ENCODE results near the gene TXNDC11. TPM values are rescaled to one million over a fixed set of nuclear protein-coding genes. Genes with fewer than 3 reads are reported as not detected.

Gene TXNDC11, protein sequence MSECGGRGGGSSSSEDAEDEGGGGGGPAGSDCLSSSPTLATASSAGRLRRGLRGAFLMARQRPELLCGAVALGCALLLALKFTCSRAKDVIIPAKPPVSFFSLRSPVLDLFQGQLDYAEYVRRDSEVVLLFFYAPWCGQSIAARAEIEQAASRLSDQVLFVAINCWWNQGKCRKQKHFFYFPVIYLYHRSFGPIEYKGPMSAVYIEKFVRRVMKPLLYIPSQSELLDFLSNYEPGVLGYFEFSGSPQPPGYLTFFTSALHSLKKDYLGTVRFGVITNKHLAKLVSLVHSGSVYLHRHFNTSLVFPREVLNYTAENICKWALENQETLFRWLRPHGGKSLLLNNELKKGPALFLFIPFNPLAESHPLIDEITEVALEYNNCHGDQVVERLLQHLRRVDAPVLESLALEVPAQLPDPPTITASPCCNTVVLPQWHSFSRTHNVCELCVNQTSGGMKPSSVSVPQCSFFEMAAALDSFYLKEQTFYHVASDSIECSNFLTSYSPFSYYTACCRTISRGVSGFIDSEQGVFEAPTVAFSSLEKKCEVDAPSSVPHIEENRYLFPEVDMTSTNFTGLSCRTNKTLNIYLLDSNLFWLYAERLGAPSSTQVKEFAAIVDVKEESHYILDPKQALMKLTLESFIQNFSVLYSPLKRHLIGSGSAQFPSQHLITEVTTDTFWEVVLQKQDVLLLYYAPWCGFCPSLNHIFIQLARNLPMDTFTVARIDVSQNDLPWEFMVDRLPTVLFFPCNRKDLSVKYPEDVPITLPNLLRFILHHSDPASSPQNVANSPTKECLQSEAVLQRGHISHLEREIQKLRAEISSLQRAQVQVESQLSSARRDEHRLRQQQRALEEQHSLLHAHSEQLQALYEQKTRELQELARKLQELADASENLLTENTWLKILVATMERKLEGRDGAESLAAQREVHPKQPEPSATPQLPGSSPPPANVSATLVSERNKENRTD
- total RNA-seq: 32.2 and 36.6 TPM in 2 replicates

DNA sequence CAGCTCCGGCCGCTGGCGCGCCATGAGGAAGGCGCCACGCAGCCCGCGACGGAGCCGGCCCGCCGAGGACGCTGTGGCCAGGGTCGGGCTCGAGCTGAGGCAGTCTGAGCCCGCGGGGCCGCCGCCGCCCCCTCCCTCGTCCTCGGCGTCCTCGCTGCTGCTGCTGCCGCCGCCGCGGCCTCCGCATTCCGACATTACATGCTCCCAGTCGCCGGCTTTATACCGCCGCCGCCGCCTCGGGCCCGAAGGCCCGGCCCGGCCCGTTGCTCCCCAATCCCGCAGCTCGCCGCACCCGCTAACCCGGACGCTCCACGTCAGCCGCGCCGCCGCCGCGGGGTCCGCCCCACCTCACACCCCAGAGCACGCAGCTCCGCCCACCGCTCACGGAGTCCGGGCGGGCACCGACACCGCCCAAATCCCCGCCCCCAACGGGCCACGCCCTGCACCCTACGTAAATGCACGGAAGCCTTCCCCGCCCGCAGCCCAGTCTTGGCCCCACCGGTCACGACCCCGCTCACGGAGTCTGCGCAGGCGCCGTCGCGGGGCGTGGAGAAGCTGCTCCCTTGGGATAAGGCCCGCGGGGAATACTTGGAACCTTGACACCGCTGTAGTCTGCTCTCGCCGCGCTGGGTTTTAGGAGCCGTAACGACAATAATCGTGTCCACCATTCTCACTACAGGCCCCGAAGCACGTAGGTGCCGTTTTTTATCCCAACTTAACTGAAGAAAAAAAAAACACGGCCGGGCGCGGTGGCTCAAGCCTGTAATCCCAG lies at the start of gene TXNDC11:
Gene TXNDC11 (minus strand): TSS at position 322 of the 772 bp plus-strand sequence. CDS start 127 bp downstream, at position 195.

DNA sequence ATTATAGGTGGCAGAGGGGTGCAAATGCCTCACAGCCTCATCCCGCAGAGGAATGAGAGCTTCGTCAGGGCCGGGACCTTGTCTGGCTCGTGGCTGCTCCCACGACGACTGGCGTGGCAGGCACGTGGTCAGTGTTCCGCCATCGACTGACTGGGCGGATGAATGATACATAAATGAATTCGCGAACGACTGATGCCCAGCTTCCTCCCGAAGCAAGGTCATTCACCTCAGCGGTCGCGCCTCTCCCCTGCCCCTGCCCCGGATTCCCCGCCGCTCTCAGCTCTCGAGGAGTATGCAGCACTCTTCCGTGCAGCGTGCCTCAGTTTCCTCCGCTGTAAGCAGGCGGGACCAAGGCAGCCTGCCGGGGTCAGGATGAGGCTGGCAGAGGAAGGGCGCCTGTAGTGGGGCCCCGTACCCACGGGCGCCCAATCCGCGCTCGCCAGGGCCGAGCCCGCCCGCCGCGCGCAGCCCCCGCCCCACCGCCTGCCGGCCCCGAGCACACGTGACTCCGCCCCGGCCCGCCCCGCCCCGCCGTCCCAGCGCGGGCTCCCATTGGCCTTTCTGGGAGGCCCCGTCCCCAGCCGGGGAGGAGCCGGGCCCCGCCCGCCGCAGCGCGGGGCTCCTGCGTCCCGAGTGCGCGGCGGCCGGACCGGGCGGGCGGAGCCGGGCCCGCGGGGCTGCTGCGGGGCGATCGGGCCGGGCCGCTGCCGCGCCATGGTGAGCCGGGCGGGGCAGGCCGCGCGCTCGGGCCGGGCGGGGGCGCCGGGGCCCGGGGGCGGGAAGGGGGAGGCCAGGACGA lies 74.6 kb downstream of the TXNDC11 start, which contains the start of gene SNN:
Gene SNN (plus strand): TSS at position 632 of the 799 bp plus-strand sequence. CDS start 7,605 bp downstream, outside the sequence.

Other genes with a start within 250 kb of the TXNDC11 start
- 77.6 and 198 TPM in 2 replicates for gene LITAF, start 155.9 kb downstream of the TXNDC11 start, total RNA-seq
- gene SNN, start 74.4 kb downstream of the TXNDC11 start, total RNA-seq: 18.1 and 54.8 TPM in 2 replicates
- 38.3 and 51.3 TPM in 2 replicates for gene ZC3H7A, start 54.4 kb upstream of the TXNDC11 start, total RNA-seq
- 124 and 187 TPM in 2 replicates for gene RSL1D1, start 108.7 kb upstream of the TXNDC11 start, total RNA-seq
- gene GSPT1, start 173.1 kb upstream of the TXNDC11 start, total RNA-seq: 95.0 and 203 TPM in 2 replicates
- gene NPIPB2, start 199.2 kb upstream of the TXNDC11 start, total RNA-seq: 3.4 and 9.4 TPM in 2 replicates
- gene TNFRSF17, start 222.4 kb upstream of the TXNDC11 start, total RNA-seq: not detected in 2 replicates
- gene SNX29, start 233.9 kb upstream of the TXNDC11 start, total RNA-seq: 6.2 and 13.2 TPM in 2 replicates

All from nasal cavity respiratory epithelium epithelial cell of viscerocranial mucosa (primary cell).